ENCODE data around the gene MSH3.

MSH3 gene

DNA sequence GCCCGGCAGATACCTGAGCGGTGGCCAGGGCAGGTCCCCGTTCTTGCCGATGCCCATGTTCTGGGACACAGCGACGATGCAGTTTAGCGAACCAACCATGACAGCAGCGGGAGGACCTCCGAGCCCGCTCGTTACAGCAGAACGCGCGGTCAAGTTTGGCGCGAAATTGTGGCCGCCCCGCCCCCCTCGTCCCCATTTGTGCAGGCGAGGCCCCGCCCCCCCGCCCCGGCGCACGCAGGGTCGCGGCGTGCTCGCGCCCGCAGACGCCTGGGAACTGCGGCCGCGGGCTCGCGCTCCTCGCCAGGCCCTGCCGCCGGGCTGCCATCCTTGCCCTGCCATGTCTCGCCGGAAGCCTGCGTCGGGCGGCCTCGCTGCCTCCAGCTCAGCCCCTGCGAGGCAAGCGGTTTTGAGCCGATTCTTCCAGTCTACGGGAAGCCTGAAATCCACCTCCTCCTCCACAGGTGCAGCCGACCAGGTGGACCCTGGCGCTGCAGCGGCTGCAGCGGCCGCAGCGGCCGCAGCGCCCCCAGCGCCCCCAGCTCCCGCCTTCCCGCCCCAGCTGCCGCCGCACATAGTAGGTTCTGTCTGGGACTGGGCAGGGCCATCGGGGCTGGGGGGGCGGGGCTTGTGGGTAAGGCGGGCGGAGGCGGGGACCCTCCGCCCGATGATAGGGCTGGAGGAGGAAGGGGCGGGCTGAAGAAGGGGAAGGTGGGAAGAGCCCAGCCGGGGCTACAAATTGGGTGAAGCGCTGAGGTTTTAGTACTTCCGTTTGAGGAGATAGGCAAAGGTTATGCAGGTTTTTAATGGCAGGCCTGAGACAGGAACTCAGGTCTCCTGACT is at the start of gene MSH3, which contains the start of gene DHFR:
TSS of gene MSH3 (plus strand) at position 262 of the 840 bp plus-strand sequence. CDS start at position 338, 76 bp downstream.
TSS of gene DHFR (minus strand) at position 593 of the 840 bp plus-strand sequence. CDS start at position 99, 494 bp downstream.
- Histone ChIP-seq H3K27me3 (ENCODE audit: insufficient read depth, low read length) (no peaks in the 10 kb centered on the region), H3K4me3 (ENCODE audit: low read length) (peak within 1 kb of the TSS; percentile 97), H3K4me1 (ENCODE audit: insufficient read depth, low read length) (peaks cover 28% of the 10 kb centered on the region), H3K9me3 (ENCODE audit: low read length) (no peaks in the 10 kb centered on the region), H3K36me3 (ENCODE audit: insufficient read depth, low read length) (peaks cover 28% of the 10 kb centered on the region), H2AFZ (ENCODE audit: low read depth, low read length) (peak within 1 kb of the TSS; percentile 75)

GRCh38 chr5:80607343-80607742 is 47.1 kb upstream of the MSH3 start:
- H3K27me3 ChIP-seq (ENCODE audit: insufficient read depth, low read length): no peaks in the 10 kb centered on the region
- H3K36me3 ChIP-seq (ENCODE audit: insufficient read depth, low read length): no peaks in the 10 kb centered on the region
- H3K9me3 ChIP-seq (ENCODE audit: low read length): peaks cover 5% of the 10 kb centered on the region
- H3K4me1 ChIP-seq (ENCODE audit: insufficient read depth, low read length): no peaks in the 10 kb centered on the region
- H2AFZ ChIP-seq (ENCODE audit: low read depth, low read length): no peak overlapping the region
- H3K4me3 ChIP-seq (ENCODE audit: low read length): no peak overlapping the region

- Histone ChIP-seq H3K4me1 (ENCODE audit: insufficient read depth, low read length) (no peaks in the 10 kb centered on the region), H2AFZ (ENCODE audit: low read depth, low read length) (no peak overlapping the region), H3K9me3 (ENCODE audit: low read length) (peaks cover 5% of the 10 kb centered on the region), H3K4me3 (ENCODE audit: low read length) (no peak overlapping the region), H3K36me3 (ENCODE audit: insufficient read depth, low read length) (no peaks in the 10 kb centered on the region), H3K27me3 (ENCODE audit: insufficient read depth, low read length) (no peaks in the 10 kb centered on the region)
These were observed 46.6 kb upstream of the MSH3 start for GRCh38 chr5:80607832-80608231.

DNA sequence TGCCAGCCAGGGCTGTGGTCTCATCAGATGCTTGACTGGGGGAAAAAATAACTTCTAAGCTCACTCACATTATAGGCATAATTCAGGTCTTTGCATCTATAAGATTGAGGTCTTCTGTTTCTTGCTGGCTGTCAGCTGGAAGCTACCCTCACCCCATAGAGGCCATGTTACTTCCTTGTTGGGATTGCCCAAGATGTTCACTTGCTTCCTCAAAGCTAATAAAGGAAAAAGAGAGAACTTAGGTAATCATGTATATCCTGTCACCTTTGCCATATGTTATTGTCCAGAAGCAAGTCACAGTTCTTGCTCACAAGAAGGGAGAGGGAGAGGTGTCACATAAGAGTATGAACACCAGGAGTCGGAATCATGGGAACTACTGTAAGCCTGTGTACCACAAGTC is 45.7 kb upstream of the MSH3 start:
- Histone ChIP-seq H3K4me3 (ENCODE audit: low read length) (no peak overlapping the region), H3K9me3 (ENCODE audit: low read length) (peaks cover 5% of the 10 kb centered on the region), H3K36me3 (ENCODE audit: insufficient read depth, low read length) (no peaks in the 10 kb centered on the region)

GRCh38 chr5:80609692-80610091 is 44.8 kb upstream of the MSH3 start:
- Histone ChIP-seq H2AFZ (ENCODE audit: low read depth, low read length) (no peak overlapping the region), H3K36me3 (ENCODE audit: insufficient read depth, low read length) (no peaks in the 10 kb centered on the region), H3K27me3 (ENCODE audit: insufficient read depth, low read length) (no peaks in the 10 kb centered on the region), H3K9me3 (ENCODE audit: low read length) (peaks cover 5% of the 10 kb centered on the region), H3K4me3 (ENCODE audit: low read length) (no peak overlapping the region), H3K4me1 (ENCODE audit: insufficient read depth, low read length) (peaks cover 8% of the 10 kb centered on the region)

More for the DNA sequence above, 45.7 kb upstream of the MSH3 start:
- Histone ChIP-seq H3K4me1 (ENCODE audit: insufficient read depth, low read length) (no peaks in the 10 kb centered on the region), H2AFZ (ENCODE audit: low read depth, low read length) (no peak overlapping the region), H3K27me3 (ENCODE audit: insufficient read depth, low read length) (no peaks in the 10 kb centered on the region)

DNA sequence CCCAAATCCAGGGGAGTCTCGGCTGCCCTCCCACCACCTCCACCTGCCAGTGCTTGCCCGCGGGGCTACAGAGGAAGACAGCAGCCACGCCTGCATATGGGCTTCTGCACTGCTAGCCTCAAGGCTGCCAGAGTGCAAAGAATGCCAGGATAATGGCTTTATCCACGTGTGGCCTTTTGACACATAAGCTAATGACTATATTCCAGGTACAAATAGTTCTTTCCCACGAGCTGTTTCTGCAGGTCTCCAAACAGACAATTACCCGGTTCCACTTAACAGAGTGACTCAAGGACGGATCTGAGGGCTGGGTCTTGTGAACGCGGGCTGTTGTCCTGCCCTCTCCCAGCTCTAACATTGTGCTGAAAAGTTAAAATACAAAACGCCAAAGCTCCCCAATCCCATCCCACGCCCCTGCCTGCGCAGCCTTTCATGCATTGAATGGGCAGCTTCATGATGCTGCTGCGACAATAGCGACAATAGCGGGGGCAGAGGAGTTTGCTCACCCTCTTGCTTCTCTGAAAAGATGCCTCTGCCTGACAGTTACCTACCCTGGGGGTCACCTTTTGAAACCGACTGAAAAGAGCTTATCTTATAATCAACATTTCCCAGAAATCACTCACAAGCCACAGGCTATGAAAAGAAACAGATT is 39.1 kb upstream of the MSH3 start:
- H3K4me1 ChIP-seq (ENCODE audit: insufficient read depth, low read length): peaks cover 33% of the 10 kb centered on the region
- peak overlapping the region; percentile 2 for H3K4me3 ChIP-seq (ENCODE audit: low read length)
- H2AFZ ChIP-seq (ENCODE audit: low read depth, low read length): no peak overlapping the region
- H3K27me3 ChIP-seq (ENCODE audit: insufficient read depth, low read length): no peaks in the 10 kb centered on the region
- peaks cover 1% of the 10 kb centered on the region for H3K9me3 ChIP-seq (ENCODE audit: low read length)
- no peaks in the 10 kb centered on the region for H3K36me3 ChIP-seq (ENCODE audit: insufficient read depth, low read length)

DNA sequence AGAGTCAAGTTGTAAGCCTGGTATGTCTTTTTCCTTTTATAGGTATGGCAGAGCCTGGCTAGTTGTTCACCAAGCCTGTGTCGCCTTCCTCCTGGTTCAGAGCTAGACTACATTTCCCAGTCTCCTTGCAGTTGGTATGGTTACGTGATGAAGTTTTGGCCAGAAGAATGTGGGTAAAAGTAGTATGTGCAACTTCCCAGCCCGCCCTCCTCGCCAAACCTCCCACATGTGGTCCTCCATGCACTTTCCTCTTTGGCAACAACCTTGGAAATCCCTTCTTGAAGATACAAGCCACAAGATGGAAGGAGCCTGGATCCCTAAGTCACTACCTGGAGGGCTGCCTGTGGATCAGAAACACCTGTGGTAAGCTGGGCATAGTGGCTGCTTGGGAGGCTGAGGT is 36.0 kb upstream of the MSH3 start:
- H2AFZ ChIP-seq (ENCODE audit: low read depth, low read length): no peak overlapping the region
- no peaks in the 10 kb centered on the region for H3K9me3 ChIP-seq (ENCODE audit: low read length)
- no peaks in the 10 kb centered on the region for H3K27me3 ChIP-seq (ENCODE audit: insufficient read depth, low read length)
- H3K36me3 ChIP-seq (ENCODE audit: insufficient read depth, low read length): no peaks in the 10 kb centered on the region
- peaks cover 33% of the 10 kb centered on the region for H3K4me1 ChIP-seq (ENCODE audit: insufficient read depth, low read length)
- H3K4me3 ChIP-seq (ENCODE audit: low read length): no peak overlapping the region

GRCh38 chr5:80619086-80619485 is 35.4 kb upstream of the MSH3 start:
- no peaks in the 10 kb centered on the region for H3K36me3 ChIP-seq (ENCODE audit: insufficient read depth, low read length)
- no peak overlapping the region for H3K4me3 ChIP-seq (ENCODE audit: low read length)
- no peaks in the 10 kb centered on the region for H3K9me3 ChIP-seq (ENCODE audit: low read length)
- no peak overlapping the region for H2AFZ ChIP-seq (ENCODE audit: low read depth, low read length)
- H3K27me3 ChIP-seq (ENCODE audit: insufficient read depth, low read length): no peaks in the 10 kb centered on the region
- peaks cover 32% of the 10 kb centered on the region for H3K4me1 ChIP-seq (ENCODE audit: insufficient read depth, low read length)

- peaks cover 20% of the 10 kb centered on the region for H3K4me1 ChIP-seq (ENCODE audit: insufficient read depth, low read length)
- no peaks in the 10 kb centered on the region for H3K27me3 ChIP-seq (ENCODE audit: insufficient read depth, low read length)
- H2AFZ ChIP-seq (ENCODE audit: low read depth, low read length): no peak overlapping the region
- H3K36me3 ChIP-seq (ENCODE audit: insufficient read depth, low read length): no peaks in the 10 kb centered on the region
- no peak overlapping the region for H3K4me3 ChIP-seq (ENCODE audit: low read length)
- no peaks in the 10 kb centered on the region for H3K9me3 ChIP-seq (ENCODE audit: low read length)
These were observed 34.2 kb upstream of the MSH3 start for GRCh38 chr5:80620211-80620610.

DNA sequence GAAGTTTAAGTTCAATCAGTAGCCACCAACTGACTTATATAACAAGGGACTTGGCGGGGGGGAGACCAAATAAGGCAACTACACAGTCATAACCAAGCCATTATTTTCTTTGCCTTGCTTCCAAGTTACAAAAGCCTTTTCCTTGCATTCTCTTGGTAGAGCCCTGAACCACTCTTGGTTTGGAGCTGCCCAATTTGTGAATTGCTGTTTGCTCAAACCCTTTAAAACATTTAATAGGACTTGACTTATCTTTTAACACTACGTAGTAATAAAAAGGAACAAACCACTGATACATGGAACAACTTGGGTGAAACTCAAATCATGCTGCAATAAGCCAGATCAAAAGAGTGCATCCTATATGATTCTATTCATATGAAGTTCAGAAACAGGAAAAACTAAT is 31.7 kb upstream of the MSH3 start:
- H3K36me3 ChIP-seq (ENCODE audit: insufficient read depth, low read length): no peaks in the 10 kb centered on the region
- H3K4me1 ChIP-seq (ENCODE audit: insufficient read depth, low read length): no peaks in the 10 kb centered on the region
- H3K4me3 ChIP-seq (ENCODE audit: low read length): no peak overlapping the region
- H2AFZ ChIP-seq (ENCODE audit: low read depth, low read length): no peak overlapping the region
- no peaks in the 10 kb centered on the region for H3K27me3 ChIP-seq (ENCODE audit: insufficient read depth, low read length)
- H3K9me3 ChIP-seq (ENCODE audit: low read length): no peaks in the 10 kb centered on the region

DNA sequence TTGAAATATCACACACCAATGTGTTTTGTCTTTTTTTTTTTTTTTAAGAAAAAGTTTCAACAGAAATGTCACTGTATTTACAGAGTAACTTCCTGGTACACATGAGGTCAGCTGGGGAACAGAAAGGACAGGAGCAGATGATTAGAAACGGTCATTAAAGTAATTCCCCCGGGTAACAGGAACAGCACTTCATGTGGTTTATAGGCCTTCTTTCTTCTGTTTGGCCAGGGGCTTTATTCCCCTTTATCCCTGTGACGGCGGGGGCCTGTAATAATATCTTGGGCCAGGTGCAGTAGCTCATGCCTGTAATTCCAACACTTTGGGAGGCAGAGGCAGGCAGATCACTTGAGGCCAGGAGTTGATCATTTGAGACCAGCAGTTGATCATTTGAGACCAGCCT is 30.5 kb upstream of the MSH3 start:
- Histone ChIP-seq H2AFZ (ENCODE audit: low read depth, low read length) (no peak overlapping the region), H3K4me3 (ENCODE audit: low read length) (no peak overlapping the region), H3K9me3 (ENCODE audit: low read length) (no peaks in the 10 kb centered on the region), H3K4me1 (ENCODE audit: insufficient read depth, low read length) (no peaks in the 10 kb centered on the region), H3K27me3 (ENCODE audit: insufficient read depth, low read length) (no peaks in the 10 kb centered on the region), H3K36me3 (ENCODE audit: insufficient read depth, low read length) (peaks cover under 1% of the 10 kb centered on the region)

DNA sequence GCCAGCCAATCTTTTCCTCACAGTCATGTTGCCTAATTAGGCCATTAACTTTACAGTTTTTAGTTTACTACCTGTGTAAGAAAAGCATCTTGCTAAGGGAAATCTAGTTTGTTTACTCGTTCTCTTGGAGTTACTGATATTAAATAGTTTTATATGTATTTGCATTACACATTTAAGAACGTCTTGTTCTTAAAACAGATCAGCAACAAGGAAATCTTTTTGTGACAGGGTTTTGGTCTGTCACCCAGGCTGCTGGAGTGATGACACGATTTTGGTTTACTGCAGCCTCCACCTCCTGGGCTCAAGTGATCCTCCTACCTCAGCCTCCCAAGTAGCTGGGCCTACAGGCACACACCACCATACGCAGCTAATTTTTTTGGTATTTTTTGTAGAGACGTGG is 29.2 kb upstream of the MSH3 start:
- H3K4me1 ChIP-seq (ENCODE audit: insufficient read depth, low read length): no peaks in the 10 kb centered on the region
- H3K36me3 ChIP-seq (ENCODE audit: insufficient read depth, low read length): peaks cover 9% of the 10 kb centered on the region
- H3K9me3 ChIP-seq (ENCODE audit: low read length): no peaks in the 10 kb centered on the region
- no peaks in the 10 kb centered on the region for H3K27me3 ChIP-seq (ENCODE audit: insufficient read depth, low read length)
- no peak overlapping the region for H3K4me3 ChIP-seq (ENCODE audit: low read length)
- no peak overlapping the region for H2AFZ ChIP-seq (ENCODE audit: low read depth, low read length)

DNA sequence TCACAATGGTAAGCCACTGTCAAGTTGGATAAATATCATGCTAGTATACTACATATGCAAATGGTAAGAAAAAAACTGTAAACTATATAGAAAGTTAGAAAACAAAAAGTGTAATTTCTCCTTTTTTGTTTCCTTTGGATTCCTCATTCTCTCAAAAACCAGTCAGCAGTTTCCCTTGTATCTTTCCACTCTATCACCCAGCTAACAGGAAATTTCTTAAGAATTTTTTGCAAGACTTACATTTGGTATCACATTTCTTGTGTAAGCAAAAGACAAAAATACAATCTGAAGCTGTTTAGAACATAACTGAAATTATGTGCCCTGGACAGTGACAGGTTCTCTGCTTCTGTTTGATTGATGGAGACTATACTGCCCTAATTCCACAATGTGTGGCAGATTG is 25.2 kb upstream of the MSH3 start:
- Histone ChIP-seq H3K9me3 (ENCODE audit: low read length) (no peaks in the 10 kb centered on the region), H3K4me3 (ENCODE audit: low read length) (no peak overlapping the region), H3K36me3 (ENCODE audit: insufficient read depth, low read length) (peaks cover 30% of the 10 kb centered on the region), H2AFZ (ENCODE audit: low read depth, low read length) (no peak overlapping the region), H3K27me3 (ENCODE audit: insufficient read depth, low read length) (no peaks in the 10 kb centered on the region), H3K4me1 (ENCODE audit: insufficient read depth, low read length) (no peaks in the 10 kb centered on the region)
